Spleen (tissue), 7 donors: ENCODE measurements around the gene GGT1.
"Not testable (repeated sequence)": the region's sequence is repeated elsewhere in the genome, so short reads cannot be mapped to it uniquely, and the experiment has no call there.

ENCODE experiments used
- CTCF ChIP-seq, 11 experiments: fragments of 200-600 bp in 7 of 11; fragments of 450-650 bp in 4 of 11; sonication (generic) in 4 of 11; IDR thresholded peaks in 8 of 11; conservative IDR thresholded peaks in 3 of 11; 1 replicate in 7 of 11; 2 replicates in 4 of 11; pipeline versions ENCODE4 v1.4.0 to v1.8.0; 2016 to 2021; ENCODE audit warnings: antibody characterized with exemption in 11 of 11, inconsistent platforms in 4 of 11, mild to moderate bottlenecking in 1 of 11
- POLR2A ChIP-seq, 3 donors: fragments of 450-650 bp; IDR thresholded peaks; one replicate each; pipeline ENCODE4 v1.5.1; 2017; ENCODE audit warnings: antibody characterized with exemption in 3 of 3, mild to moderate bottlenecking in 1 of 3
- POLR2AphosphoS5 ChIP-seq, 3 donors: sonication (generic); formaldehyde crosslinking; IDR thresholded peaks; one replicate each; pipeline ENCODE4 v1.5.1; 2017; ENCODE audit warnings: antibody characterized with exemption in 3 of 3
- donor health status: DM: no; HTN: no; CAD: no; lungs with moderate emphysema.
- donor health status: DM: no; HTN: no; CAD: no.
- donor health status: DM: no; HTN: no; CAD: no.

- not testable (repeated sequence) for TF ChIP-seq CTCF (IDR thresholded peaks at IDR 0.05 in 8 of 11, conservative IDR thresholded peaks at IDR 0.05 in 3 of 11); POLR2A (IDR thresholded peaks at IDR 0.05); POLR2AphosphoS5 (IDR thresholded peaks at IDR 0.05)
Observed at GRCh38 chr22:24593559-24593835, 9.5 kb upstream of the GGT1 start.
